Lower leg skin (tissue), 3 donors: Measurements from ENCODE around the gene CDON.

Experiments used
- POLR2A ChIP-seq, 2 donors: fragments of 450-650 bp; IDR thresholded peaks; one replicate each; pipeline ENCODE4 v1.6.1; 2016 to 2017; ENCODE audit warnings: antibody characterized with exemption in 2 of 2, mild to moderate bottlenecking in 1 of 2, moderate library complexity in 1 of 2
- TF ChIP-seq, protein P1 (sequence below), 3 donors: fragments of 450-650 bp; IDR thresholded peaks; one replicate each; pipeline ENCODE4 v1.5.1; 2016; ENCODE audit warnings: antibody characterized with exemption in 3 of 3, mild to moderate bottlenecking in 3 of 3, moderate library complexity in 2 of 3

- TF ChIP-seq, protein P1, sequence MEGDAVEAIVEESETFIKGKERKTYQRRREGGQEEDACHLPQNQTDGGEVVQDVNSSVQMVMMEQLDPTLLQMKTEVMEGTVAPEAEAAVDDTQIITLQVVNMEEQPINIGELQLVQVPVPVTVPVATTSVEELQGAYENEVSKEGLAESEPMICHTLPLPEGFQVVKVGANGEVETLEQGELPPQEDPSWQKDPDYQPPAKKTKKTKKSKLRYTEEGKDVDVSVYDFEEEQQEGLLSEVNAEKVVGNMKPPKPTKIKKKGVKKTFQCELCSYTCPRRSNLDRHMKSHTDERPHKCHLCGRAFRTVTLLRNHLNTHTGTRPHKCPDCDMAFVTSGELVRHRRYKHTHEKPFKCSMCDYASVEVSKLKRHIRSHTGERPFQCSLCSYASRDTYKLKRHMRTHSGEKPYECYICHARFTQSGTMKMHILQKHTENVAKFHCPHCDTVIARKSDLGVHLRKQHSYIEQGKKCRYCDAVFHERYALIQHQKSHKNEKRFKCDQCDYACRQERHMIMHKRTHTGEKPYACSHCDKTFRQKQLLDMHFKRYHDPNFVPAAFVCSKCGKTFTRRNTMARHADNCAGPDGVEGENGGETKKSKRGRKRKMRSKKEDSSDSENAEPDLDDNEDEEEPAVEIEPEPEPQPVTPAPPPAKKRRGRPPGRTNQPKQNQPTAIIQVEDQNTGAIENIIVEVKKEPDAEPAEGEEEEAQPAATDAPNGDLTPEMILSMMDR (IDR thresholded peaks at IDR 0.05) = no peak
- no peak for TF ChIP-seq POLR2A (IDR thresholded peaks at IDR 0.05)
Measured at GRCh38 chr11:125955856-125956255, 106.8 kb downstream of the CDON start.
